Measurements from ENCODE around the gene RALGAPA2.

The RALGAPA2 gene

GRCh38 chr20:20411836-20412235 lies 300.6 kb downstream of the RALGAPA2 start:
- Histone ChIP-seq H3K9me2 (ENCODE audit: low read depth, low read length) (no peaks in the 10 kb centered on the region), H3K79me2 (ENCODE audit: insufficient read depth, low read length) (no peaks in the 10 kb centered on the region), H4K20me1 (ENCODE audit: insufficient read depth, low read length) (no peaks in the 10 kb centered on the region), H3K36me3 (ENCODE audit: insufficient read depth, low read length) (no peaks in the 10 kb centered on the region), H2AFZ (ENCODE audit: low read length) (no peak overlapping the region), H3K27ac (ENCODE audit: low read depth, low read length, poor library complexity, severe bottlenecking) (no peak overlapping the region), H3K4me2 (ENCODE audit: low read length) (no peak overlapping the region), H3K9ac (ENCODE audit: low read length) (no peak overlapping the region), H3F3A (ENCODE audit: insufficient read depth, low read length) (no peaks in the 10 kb centered on the region), H3K4me3 (ENCODE audit: low read depth, low read length, poor library complexity, severe bottlenecking) (no peak overlapping the region), H3K9me3 (ENCODE audit: low read length) (no peaks in the 10 kb centered on the region), H3K27me3 (ENCODE audit: insufficient read depth, low read length) (no peaks in the 10 kb centered on the region), H3K4me1 (ENCODE audit: insufficient read depth, low read length, severe bottlenecking) (no peaks in the 10 kb centered on the region)
- TF ChIP-seq EZH2 (IDR thresholded peaks at IDR 0.05; ENCODE audit: borderline replicate concordance, low read length), result no peak
- no peak for TF ChIP-seq CTCF (IDR thresholded peaks at IDR 0.05; ENCODE audit: low read length)

GRCh38 chr20:20411402-20411801 lies 301.0 kb downstream of the RALGAPA2 start:
- no peak for TF ChIP-seq EZH2 (IDR thresholded peaks at IDR 0.05; ENCODE audit: borderline replicate concordance, low read length)
- no peak for TF ChIP-seq CTCF (IDR thresholded peaks at IDR 0.05; ENCODE audit: low read length)
- Histone ChIP-seq H3K79me2 (ENCODE audit: insufficient read depth, low read length) (no peaks in the 10 kb centered on the region), H3F3A (ENCODE audit: insufficient read depth, low read length) (no peaks in the 10 kb centered on the region), H3K9ac (ENCODE audit: low read length) (no peak overlapping the region), H3K4me2 (ENCODE audit: low read length) (no peak overlapping the region), H3K27me3 (ENCODE audit: insufficient read depth, low read length) (no peaks in the 10 kb centered on the region), H3K36me3 (ENCODE audit: insufficient read depth, low read length) (no peaks in the 10 kb centered on the region), H3K4me1 (ENCODE audit: insufficient read depth, low read length, severe bottlenecking) (no peaks in the 10 kb centered on the region), H4K20me1 (ENCODE audit: insufficient read depth, low read length) (no peaks in the 10 kb centered on the region), H3K4me3 (ENCODE audit: low read depth, low read length, poor library complexity, severe bottlenecking) (no peak overlapping the region), H3K27ac (ENCODE audit: low read depth, low read length, poor library complexity, severe bottlenecking) (no peak overlapping the region), H3K9me2 (ENCODE audit: low read depth, low read length) (no peaks in the 10 kb centered on the region), H3K9me3 (ENCODE audit: low read length) (no peaks in the 10 kb centered on the region), H2AFZ (ENCODE audit: low read length) (no peak overlapping the region)

- no peak overlapping the region for H3K27ac ChIP-seq (ENCODE audit: low read depth, low read length, poor library complexity, severe bottlenecking)
- H3F3A ChIP-seq (ENCODE audit: insufficient read depth, low read length), result no peaks in the 10 kb centered on the region
- no peaks in the 10 kb centered on the region for H3K27me3 ChIP-seq (ENCODE audit: insufficient read depth, low read length)
- H3K9ac ChIP-seq (ENCODE audit: low read length), result no peak overlapping the region
- H4K20me1 ChIP-seq (ENCODE audit: insufficient read depth, low read length), result no peaks in the 10 kb centered on the region
- no peaks in the 10 kb centered on the region for H3K4me1 ChIP-seq (ENCODE audit: insufficient read depth, low read length, severe bottlenecking)
- H3K4me3 ChIP-seq (ENCODE audit: low read depth, low read length, poor library complexity, severe bottlenecking), result no peak overlapping the region
- no peaks in the 10 kb centered on the region for H3K9me3 ChIP-seq (ENCODE audit: low read length)
- no peak overlapping the region for H3K4me2 ChIP-seq (ENCODE audit: low read length)
- H3K9me2 ChIP-seq (ENCODE audit: low read depth, low read length), result no peaks in the 10 kb centered on the region
- no peak for TF ChIP-seq CTCF (IDR thresholded peaks at IDR 0.05; ENCODE audit: low read length)
- no peak for TF ChIP-seq EZH2 (IDR thresholded peaks at IDR 0.05; ENCODE audit: borderline replicate concordance, low read length)
- no peaks in the 10 kb centered on the region for H3K36me3 ChIP-seq (ENCODE audit: insufficient read depth, low read length)
- no peaks in the 10 kb centered on the region for H3K79me2 ChIP-seq (ENCODE audit: insufficient read depth, low read length)
- no peak overlapping the region for H2AFZ ChIP-seq (ENCODE audit: low read length)
Measured at GRCh38 chr20:20410678-20411077, 301.8 kb downstream of the RALGAPA2 start.

All from OCI-LY1 (cell line).